ENCODE results near the gene RAD23B. TPM values are rescaled to one million over a fixed set of nuclear protein-coding genes. Genes with fewer than 3 reads are reported as not detected.

RAD23B gene
- total RNA-seq, 1 experiment from 2014 or later = 251 TPM

- intact Hi-C loops (cut with micrococcal nuclease) = no loop called here
- RAD21 ChIA-PET (ENCODE audit: low non-redundant PET in 1 of 2, low total read pairs in 2 of 2, uncharacterized antibody in 2 of 2, unreplicated experiment in 2 of 2) = no interaction called here
- no peak for DNase-seq (ENCODE audit: low read depth, low spot score)
- H3K9ac ChIP-seq (ENCODE audit: low read length) = no peak overlapping the region
- no peaks in the 10 kb centered on the region for H3K9me3 ChIP-seq (ENCODE audit: control insufficient read depth in 1 of 2, insufficient read depth in 1 of 2, low read depth in 1 of 2, low read length in 2 of 2)
- CTCF ChIA-PET = no interaction called here
- no peak overlapping the region for H3K4me2 ChIP-seq (ENCODE audit: low read length)
- H3K27ac ChIP-seq (ENCODE audit: low read depth, low read length) = no peak overlapping the region
- H3K27me3 ChIP-seq (ENCODE audit: insufficient read depth, low read length) = no peaks in the 10 kb centered on the region
- no peak for ATAC-seq
- no peaks in the 10 kb centered on the region for H3K9me2 ChIP-seq (ENCODE audit: insufficient read depth)
- POLR2A ChIA-PET = no interaction called here
- H3K4me1 ChIP-seq (ENCODE audit: control insufficient read depth in 1 of 2, insufficient read depth in 2 of 2, low read length in 2 of 2) = peaks cover 11 to 20% of the 10 kb centered on the region in 2 experiments
- no peaks in the 10 kb centered on the region for H3K79me2 ChIP-seq (ENCODE audit: insufficient read depth, low read length)
- no peak for TF ChIP-seq EZH2phosphoT487 (IDR thresholded peaks at IDR 0.05; ENCODE audit: borderline replicate concordance)
- TF ChIP-seq, protein P1, sequence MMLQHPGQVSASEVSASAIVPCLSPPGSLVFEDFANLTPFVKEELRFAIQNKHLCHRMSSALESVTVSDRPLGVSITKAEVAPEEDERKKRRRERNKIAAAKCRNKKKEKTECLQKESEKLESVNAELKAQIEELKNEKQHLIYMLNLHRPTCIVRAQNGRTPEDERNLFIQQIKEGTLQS (IDR thresholded peaks at IDR 0.05) = no peak
- TF ChIP-seq REST (IDR thresholded peaks at IDR 0.05; ENCODE audit: low read depth) = no peak
- TF ChIP-seq TCF7L2 (IDR thresholded peaks at IDR 0.05; ENCODE audit: borderline replicate concordance, extremely low read depth, insufficient read depth, insufficient read length) = no peak
- TF ChIP-seq EGR1 (IDR thresholded peaks at IDR 0.05; ENCODE audit: low read depth) = no peak
- TF ChIP-seq FOSL1 (IDR thresholded peaks at IDR 0.05; ENCODE audit: low read depth) = no peak
- no peak for TF ChIP-seq JUND (IDR thresholded peaks at IDR 0.05)
- BruUV-seq (replicated peaks) = no TSS peak
- H4K20me1 ChIP-seq (ENCODE audit: insufficient read depth) = no peaks in the 10 kb centered on the region
- H2AFZ ChIP-seq (ENCODE audit: low read depth, low read length, poor library complexity, severe bottlenecking) = no peak overlapping the region
- no peak overlapping the region for H3K4me3 ChIP-seq (replicated peaks in 1 of 2; ENCODE audit: low read depth in 1 of 2, low read length in 2 of 2)
- no peaks in the 10 kb centered on the region for H3K36me3 ChIP-seq (ENCODE audit: control insufficient read depth in 1 of 2, insufficient read depth in 2 of 2, low read length in 2 of 2)
These were observed 14.5 kb upstream of the RAD23B start for GRCh38 chr9:107268560-107268959.
